CD4-positive, alpha-beta T cell treated with Interferon gamma for 1 hour (primary cell): ENCODE results near the gene ATF5.

Source experiments
- DNase-seq: peaks from one replicate; pipeline ENCODE4 v3.0.0-alpha.2; 2020

The ATF5 gene, protein sequence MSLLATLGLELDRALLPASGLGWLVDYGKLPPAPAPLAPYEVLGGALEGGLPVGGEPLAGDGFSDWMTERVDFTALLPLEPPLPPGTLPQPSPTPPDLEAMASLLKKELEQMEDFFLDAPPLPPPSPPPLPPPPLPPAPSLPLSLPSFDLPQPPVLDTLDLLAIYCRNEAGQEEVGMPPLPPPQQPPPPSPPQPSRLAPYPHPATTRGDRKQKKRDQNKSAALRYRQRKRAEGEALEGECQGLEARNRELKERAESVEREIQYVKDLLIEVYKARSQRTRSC

DNA sequence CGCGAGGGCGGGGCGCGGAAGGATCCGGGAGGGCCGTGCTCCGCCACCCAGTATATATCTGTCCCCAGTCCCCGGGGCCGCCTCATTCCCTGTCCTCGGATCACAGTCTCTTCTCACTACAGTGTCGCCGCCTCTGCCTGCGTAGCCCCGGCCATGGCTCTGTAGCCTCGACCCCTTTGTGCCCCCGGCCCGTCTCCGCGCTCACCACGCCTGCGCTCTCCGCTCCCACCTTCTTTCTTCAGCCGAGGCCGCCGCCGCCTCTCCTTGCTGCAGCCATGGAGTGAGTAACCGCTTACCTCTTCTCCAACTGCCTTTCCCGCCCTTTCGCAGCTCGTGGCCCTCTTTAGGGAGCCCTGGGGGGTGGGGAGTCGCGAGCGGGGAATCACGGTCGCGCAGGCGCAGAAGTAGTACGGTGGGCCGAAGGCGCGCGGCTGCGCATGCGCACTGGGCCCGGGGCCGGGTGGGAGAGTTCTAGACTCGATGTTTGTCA lies at the start of gene ATF5, which contains the start of gene NUP62:
Gene ATF5, plus strand, starts transcription at position 85 of the 490 bp plus-strand sequence. CDS start 1,646 bp downstream, outside the sequence.
Gene NUP62, minus strand, starts transcription at position 384 of the 490 bp plus-strand sequence. CDS start 19,697 bp downstream, outside the sequence.
- DNase-seq = peak; percentile 89

DNA sequence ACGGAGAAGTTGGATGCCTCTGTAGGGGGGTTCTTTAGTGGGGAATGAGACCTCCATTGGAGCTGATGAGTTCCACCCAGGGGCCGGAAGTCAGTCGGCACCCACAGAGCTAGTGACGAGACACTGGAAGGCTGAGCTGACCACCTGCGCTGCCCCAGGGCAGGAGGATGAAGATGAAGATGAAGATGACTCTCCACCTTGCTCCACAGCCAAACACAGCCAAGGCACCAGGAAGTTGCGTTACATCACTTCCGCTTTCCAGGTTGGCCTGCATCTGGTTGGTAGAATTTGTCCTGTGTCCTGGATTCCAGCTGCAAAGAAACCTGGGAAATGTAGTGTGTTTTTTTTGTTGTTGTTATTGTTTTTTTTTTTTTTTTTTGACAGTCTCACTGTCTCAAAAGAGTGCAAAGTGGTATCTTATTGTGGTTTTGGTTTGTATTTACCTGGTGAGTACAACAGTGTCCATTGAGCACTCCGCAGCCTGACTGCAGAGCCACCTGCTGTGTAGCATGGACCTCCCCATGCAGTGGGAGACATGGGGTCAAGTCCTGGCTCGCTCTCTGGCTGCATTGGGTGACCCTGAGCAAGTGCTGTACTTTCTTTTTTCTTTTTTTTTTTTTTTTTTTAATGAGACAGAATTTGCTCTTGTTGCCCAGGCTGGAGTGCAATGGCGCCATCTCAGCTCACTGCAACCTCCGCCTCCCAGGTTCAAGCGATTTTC lies 49.6 kb upstream of the ATF5 start:
- peak; percentile 22 for DNase-seq

DNA sequence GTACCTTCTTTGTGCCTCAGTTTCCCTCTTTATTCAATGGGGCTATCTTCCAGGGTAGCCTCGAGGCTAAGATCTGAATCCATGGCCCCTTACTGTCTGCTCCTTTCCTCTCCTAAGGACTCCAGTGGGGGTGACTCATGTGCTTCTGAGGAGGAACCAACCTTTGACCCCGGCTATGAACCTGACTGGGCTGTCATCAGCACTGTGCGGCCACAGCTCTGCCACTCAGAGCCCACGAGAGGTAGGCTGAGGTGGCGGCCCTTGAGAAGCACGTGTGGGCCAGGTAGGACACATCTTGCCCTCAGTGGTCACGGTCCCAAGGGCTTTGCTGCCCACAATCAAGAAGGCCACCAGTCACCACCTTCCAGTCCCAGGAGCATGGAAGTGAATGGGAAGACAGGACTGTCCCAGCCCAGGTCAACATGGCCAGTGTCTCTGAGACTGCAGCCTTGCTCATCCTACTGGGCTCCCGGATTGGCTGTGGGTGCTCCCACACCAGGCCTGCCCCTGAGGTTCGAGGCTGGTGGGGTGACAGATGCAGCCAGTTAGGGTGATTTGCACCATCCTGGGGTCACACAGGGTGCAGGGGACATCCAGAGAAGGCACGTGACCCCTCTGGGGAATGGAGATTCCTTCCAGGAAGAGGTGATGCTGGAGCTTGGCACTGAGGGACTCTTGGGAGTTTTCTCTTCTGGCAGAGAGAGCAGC lies 48.7 kb upstream of the ATF5 start:
- no peak for DNase-seq

DNA sequence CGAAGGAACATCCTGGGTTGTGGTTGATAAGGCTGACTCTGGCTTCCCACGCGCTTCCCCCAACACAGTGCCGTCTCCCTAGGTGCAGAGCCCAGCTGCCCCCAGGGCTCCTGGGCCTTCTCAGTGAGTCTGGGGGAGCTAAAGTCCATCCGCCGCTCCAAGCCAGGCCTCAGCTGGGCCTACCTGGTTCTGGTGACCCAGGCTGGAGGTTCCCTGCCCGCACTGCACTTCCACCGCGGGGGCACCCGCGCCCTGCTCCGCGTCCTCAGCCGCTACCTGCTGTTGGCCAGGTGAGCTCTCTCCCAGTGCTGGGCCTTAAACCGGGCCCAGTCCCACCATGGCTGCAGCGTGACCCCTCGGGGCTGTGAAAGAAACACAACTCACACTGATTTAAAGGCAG lies 47.8 kb upstream of the ATF5 start:
- DNase-seq = no peak

DNA sequence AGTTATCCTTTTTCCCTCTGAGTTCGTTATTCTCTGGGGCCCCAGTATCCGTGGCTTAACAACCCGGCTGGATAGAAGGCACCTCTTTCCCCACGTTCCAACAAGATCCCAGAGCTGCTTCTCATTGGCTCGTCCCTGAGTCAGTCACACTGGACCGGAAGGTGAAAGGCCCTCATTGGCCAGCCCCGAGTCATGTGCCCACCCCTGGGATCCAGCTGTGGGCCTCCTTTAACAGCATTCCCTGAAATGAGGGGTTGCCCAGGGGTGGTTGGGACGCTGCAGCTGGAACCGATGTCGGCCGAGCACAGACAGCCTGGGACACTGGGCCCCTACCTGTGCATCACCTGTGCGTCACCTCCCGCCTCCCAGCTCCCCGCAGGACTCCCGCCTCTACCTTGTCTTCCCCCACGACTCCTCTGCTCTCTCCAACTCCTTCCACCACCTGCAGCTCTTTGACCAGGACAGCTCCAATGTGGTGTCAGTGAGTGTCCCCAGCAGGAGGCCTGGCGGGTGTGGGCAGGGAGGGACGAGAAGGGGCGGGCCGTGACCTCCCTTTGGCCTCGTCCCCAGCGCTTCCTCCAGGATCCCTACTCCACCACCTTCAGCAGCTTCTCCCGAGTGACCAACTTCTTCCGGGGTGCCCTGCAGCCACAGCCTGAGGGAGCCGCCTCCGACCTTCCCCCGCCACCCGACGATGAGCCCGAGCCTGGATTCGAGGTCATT lies 47.2 kb upstream of the ATF5 start:
- no peak for DNase-seq

DNA sequence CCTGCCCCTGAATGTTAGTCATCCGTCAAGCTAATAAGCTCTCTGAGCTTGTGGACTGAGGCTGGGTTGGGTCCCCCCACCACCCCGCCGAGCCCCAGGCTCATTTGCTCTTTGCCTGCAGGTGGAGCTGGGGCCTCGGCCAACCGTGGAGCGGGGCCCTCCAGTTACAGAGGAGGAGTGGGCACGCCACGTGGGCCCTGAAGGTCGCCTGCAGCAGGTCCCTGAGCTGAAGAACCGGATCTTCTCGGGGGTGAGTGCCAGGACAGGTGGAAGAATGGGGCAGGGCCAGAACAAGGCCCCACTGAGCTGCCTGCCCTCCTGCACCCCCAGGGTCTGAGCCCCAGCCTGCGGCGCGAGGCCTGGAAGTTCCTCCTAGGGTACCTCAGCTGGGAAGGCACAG lies 46.4 kb upstream of the ATF5 start:
- no peak for DNase-seq

DNA sequence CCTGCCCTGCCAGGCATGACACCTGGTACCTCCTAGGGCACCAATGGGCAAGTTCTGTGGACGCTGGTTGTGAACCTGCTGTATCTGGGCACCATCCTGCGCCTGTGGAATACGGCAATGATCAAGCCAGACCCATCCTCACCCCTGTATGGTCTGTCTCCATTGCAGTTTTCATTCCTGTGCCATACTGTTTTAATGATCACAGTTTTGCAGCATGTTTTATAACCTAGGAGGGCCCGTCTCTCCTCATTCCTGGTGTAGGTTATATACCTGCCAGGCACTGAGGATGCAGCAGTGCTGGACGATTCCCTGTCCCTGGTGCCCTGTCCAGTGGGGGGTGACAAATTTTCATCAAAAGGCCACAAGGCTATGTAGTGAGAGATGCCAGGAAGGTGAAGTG lies 45.9 kb upstream of the ATF5 start:
- no peak for DNase-seq

DNA sequence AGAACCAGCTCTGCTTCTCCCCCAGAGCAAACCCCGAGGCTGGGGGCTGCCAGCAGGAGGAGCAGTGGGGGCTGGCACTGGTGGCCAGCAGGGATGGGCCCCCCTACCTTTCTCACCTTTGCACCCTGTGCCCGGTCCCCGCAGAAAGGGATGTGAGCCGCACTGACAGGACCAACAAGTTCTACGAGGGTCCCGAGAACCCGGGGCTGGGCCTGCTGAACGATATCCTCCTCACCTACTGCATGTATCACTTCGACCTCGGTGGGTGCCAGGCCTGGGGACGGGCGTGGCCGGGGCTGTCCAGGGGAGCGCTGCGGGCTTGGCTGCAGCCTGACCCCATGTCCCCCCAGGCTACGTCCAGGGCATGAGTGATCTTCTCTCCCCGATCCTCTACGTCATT lies 44.9 kb upstream of the ATF5 start:
- DNase-seq = no peak

DNA sequence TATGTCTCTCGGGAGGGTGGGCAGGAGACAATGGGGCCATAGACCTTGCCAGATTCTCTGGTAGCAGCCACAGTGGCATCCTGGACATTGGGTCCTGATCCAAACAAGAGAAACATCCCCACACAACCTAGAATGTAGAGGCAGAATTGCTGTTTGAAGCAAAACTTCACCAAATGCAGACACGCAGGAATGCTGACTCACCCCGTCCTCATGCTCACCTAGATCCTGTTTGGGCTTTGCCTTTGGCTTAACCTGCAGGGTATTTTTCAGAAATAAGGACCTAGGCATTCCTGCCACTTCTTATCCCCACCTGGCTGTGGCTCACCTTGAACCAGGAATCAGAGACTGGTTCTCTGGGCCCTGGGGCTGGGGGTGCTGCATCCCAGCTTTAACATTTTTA lies 44.2 kb upstream of the ATF5 start:
- no peak for DNase-seq

DNA sequence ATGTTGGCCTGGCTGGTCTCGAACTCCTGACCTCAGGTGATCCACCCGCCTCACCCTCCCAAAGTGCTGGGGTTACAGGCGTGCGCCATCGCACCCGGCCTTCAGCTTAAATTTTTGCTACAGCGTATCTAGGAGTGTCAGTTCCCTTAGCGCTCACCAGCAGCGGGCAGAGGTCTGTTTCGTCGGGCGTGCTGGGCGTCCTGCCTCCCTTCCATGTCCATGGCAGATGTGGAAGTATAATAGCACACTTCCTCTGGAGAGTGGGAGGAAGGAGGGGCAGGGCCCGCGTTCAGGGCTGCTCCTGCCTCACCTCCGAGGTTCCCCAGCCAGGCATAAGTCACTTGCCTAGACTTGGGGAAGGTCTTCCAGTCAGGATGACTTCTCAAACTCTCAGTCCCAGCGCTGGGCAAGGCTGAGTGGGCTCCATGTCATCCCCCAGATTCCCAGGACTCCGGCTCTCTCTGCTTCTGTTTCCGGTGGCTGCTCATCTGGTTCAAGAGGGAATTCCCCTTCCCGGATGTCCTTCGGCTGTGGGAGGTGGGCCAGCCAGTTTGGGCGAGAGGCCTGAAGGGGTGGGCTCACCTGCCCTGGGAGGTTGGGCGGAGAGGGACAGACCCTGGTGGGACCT lies 41.9 kb upstream of the ATF5 start:
- no peak for DNase-seq

DNA sequence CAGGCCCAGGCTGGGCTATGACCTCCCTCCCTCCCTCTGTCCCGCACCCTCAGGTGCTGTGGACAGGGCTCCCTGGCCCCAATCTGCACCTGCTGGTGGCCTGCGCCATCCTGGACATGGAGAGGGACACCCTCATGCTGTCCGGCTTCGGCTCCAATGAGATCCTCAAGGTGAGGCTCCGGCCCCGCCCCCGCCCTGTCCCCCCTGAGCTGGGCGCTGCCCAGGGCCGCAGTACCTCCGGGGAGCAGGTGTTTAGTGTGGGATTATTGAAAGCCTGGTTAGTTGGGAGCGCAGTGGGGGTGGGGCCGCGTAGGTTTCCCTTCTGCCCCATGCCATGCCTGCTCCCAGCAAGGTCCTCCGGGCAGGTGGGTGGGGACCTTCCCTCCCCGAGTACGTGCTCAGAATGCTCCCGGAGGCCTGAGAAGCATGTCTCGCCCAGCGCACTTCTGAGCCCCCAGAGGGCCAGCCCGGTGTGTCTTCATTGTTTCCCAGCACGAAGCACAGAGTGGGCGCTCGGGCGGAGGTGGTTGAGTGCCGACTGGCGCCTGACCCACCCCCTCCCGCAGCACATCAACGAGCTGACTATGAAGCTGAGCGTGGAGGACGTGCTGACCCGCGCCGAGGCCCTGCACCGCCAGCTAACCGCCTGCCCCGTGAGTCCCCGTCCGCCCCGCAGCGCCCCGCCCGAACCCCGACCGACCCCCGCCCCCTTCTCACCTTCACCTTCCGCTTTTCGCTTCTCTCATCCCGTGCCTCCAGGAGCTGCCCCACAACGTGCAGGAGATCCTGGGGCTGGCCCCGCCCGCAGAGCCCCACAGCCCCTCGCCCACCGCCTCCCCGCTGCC lies 41.1 kb upstream of the ATF5 start:
- DNase-seq = no peak

DNA sequence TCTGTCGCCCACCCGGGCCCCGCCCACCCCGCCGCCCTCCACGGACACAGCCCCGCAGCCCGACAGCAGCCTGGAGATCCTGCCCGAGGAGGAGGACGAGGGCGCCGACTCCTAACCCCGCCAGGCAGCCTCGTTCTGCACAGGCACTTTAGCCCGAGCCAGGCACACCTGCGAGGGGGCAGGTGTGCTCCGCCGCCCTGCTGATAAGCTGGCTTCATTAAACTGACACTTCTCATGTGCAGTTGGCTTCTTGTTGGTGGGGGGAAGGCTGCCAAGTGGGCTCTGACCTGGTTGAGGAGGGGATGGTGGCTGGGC lies 40.5 kb upstream of the ATF5 start:
- no peak for DNase-seq

DNA sequence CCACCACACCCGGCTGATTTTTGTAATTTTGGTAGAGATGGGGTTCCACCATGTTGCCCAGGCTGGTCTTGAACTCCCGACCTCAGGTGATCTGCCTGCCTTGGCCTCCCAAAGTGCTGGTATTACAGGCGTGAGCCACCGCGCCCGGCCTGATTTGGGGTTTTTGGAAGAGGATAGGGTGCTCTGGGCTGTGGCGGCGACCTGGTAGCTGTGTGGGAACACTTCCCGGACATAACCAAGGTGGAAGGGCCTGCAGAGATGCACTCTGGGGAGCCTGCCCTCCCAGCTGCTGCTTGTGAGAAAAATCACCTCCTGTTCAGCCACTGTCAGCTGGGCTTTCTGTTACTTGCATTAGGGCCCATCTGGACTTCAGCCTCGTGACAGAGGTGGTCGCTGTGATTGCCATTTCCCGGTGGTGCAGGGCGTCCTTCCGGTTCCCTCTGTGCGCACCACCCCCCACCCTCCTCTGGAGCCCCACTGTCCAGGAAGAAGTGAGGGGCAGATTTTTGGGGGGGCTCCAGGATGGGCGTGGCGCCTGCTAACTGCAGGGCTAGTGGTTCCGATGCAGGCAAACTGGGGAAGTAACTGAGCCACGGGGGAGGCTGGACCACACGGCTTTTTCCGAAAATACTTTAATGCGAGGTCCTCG lies 39.8 kb upstream of the ATF5 start:
- DNase-seq = no peak

DNA sequence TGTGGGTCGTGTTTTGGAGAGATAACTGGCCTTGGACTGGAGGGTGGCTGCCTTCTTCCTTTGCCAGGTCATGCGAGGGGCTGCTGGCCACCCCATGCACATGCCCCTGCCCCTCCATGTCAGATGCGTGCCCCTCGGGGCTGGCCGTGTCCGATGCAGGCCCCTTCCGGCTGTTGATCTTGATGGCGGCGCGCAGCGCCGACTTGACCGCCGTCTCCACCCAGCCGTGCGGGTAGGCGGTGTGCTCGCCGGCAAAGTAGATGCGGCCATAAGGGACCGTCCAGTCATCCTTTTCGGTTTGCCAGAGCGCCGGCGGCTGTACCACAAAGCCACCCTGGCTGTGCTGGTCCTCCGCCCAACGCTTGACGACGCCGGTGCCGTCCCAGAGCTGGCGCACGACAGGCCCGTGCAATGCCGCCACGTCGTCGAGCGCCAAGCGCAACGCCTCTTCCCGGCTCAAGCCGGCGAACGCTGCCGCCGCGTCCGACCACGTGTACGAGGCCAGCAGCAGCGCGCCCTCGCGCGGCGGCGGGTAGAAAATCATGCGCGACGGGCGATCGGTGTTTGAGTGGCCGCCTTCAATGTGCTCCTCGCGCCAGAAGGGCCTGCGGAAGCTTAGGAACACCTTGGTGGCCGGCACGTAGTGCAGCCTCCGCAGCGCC lies 39.2 kb upstream of the ATF5 start:
- peak; percentile 79 for DNase-seq

DNA sequence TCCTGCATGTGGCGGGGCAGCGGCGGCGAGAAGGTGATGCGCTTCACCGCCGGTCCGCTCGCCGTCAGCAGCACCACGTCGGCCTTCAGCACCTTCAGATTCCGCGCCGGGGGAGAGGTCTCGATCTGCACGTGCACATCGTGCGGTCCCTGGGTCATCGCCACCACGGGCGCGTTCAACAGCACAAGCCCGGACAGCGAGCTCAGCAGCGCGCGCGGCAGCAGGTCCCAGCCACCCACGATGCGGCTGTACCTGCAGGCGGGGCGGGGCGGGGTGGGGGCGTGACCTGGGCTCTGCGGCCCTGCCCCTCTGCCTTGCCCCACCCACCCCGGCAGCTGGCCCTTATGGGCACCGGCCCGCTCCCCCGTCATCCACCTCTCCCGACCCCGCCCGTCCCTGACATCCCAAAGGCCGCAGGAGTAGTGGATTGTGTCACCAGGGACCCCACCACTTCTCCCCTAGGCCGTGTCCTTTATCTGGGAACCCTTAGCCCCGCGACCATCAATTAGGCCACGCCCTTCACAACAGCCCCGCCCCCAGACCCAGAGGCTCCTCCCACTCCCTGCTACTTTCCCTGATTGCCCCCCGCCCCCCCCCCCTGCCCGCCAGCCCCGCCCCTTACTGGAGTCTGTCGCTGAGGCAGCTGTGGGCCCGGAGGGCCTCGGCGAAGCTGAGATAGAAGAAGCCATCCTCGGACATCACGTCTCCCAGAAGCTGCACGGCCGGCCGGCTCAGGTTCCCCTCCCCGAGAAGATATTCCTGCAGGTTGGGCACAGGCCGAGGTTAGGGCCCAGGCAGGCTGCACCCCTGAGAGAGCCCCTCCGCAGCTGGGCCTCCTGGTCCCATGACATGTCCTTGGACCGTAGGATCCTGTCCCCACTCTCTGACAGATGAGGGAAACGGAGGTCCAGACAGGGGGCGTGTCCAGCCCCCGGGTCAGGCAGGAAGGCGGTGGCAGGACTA lies 38.4 kb upstream of the ATF5 start:
- DNase-seq = peak; percentile 68

DNA sequence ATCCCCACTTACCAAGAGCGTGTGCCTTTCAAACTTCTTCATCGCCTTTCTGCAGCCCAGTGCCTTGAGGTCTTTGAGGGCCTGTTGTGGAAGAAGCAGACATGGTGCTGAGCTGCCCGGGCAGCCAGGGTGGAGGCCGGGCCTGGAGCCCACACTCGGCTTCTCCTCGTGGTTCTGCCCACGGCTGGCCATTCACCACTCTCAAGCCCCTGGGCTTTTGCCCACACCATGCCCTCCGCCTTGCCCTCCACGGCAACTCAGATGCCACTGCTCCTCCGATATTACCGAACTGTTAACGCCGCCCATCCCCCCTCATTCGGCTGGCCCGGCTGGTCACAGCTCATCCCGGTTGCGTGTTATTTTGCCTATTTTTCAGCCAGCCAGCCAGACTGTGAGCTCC lies 37.6 kb upstream of the ATF5 start:
- DNase-seq = no peak

DNA sequence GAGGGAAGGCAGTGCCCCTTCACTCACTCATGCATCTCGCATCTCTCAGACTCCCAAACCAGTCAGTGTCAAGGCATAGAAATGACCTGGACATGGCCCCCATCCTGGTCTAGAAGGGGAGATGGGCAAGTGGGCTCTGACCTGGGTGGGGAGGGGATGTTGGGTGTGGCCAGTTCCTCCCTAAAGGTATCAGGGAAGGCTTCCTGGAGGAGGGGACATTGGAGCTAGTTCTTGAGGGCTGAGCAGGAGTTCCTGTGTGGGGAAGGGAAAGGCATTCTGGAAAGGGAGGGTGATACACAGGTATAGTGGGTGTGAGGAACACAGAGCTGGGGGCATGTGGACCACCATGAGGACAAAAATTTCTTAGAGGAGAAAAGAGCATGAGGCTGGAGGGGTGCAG lies 36.3 kb upstream of the ATF5 start:
- no peak for DNase-seq

DNA sequence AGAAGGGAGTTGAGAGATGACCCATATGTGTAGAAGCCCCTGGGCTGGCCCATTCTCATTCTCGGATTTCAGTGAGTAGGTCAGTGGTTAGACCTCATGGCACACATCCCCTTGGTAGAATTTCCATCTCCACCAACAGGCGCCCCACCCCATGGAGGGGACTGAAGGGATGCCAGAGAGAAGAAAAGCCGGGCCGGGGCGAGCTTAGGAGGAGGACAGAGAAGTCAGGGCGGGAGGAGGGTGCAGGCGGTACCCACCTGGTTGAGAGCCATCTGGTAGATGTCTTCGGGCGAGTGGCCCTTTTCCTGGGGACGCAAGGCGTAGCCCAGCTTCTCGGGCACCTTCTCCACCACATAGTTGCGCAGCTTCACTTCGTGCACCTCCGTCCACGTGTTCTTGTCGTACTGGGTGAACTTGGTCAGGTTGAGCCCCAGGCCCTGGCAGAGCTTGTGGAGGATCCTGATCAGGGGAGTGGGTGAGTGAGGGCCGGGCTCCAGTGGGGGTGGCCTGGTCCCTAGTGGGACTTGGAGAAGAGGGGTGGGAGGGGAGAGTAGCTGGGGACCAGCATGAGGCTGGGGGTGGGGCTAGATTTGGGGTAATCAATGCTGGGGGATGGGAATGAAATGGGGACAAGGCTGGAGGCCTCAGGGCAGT lies 34.9 kb upstream of the ATF5 start:
- no peak for DNase-seq
